ENCODE results near the gene AGMAT. TPM values are rescaled to one million over a fixed set of nuclear protein-coding genes. Genes with fewer than 3 reads are reported as not detected.

The AGMAT gene
- total and polyA plus RNA-seq, 2 of the 4 experiments (the other 2 are of a cell fraction), result 0.18 to 0.26 TPM

GRCh38 chr1:15618077-15618654, 33.3 kb upstream of the AGMAT start:
- H3K9ac ChIP-seq (ENCODE audit: low read depth, low read length), result peak overlapping the region; percentile 84
- no CpG with 5 or more reads among the region's 8 CpGs for WGBS, 2 experiments (ENCODE audit: extremely low coverage in 2 of 2, insufficient read length in 1 of 2)
- peak overlapping the region; percentile 95 for H2BK5ac ChIP-seq (ENCODE audit: low read depth, low read length, poor library complexity, severe bottlenecking)
- dilution Hi-C loops (cut with HindIII; ENCODE audit: low sequenced_read_pairs, unreplicated experiment), result no loop called here
- peak overlapping the region; percentile 31 for H3K14ac ChIP-seq (replicated peaks; ENCODE audit: low read depth, low read length)
- intact Hi-C loops (cut with micrococcal nuclease), result loop anchor here (5.0 kb wide), 2 partner anchors 64 to 84 kb away; partner anchors contain the start of gene PLEKHM2
- H2BK15ac ChIP-seq (ENCODE audit: low read depth, low read length), result 0 out of 3 replicates have a peak overlapping the region, but pooled peaks have one; percentile 12
- H3K4me1 ChIP-seq (ENCODE audit: control insufficient read depth, insufficient read depth, low read length), result peaks cover 9% of the 10 kb centered on the region
- H3K79me1 ChIP-seq (ENCODE audit: low read depth in 1 of 2, low read length in 2 of 2), result peaks cover 11 to 35% of the 10 kb centered on the region in 2 experiments; a peak in 2 of 4 replicates
- H4K8ac ChIP-seq (ENCODE audit: low read depth in 2 of 2, low read length in 2 of 2), result peak overlapping the region; percentile 49 to 68
- H3K56ac ChIP-seq (ENCODE audit: extremely low read depth, insufficient read depth, low read length), result peak overlapping the region; percentile 67
- H3K9me1 ChIP-seq (ENCODE audit: insufficient read depth, low read length), result peaks cover 11% of the 10 kb centered on the region; the same call in 1 of the 2 replicates
- peak overlapping the region; percentile 33; the same call in 1 of the 2 replicates for H2BK20ac ChIP-seq (ENCODE audit: low read depth, low read length)
- H3K23ac ChIP-seq (ENCODE audit: low read depth, low read length), result peak overlapping the region; percentile 90
- H3K4me2 ChIP-seq (ENCODE audit: low read depth, low read length), result peak overlapping the region; percentile 87
- peak overlapping the region; percentile 97 for H2AK9ac ChIP-seq (replicated peaks; ENCODE audit: low read depth, low read length, poor library complexity)
- H2AFZ ChIP-seq (replicated peaks; ENCODE audit: low read length, poor library complexity), result peak overlapping the region; percentile 98
- no peak for ATAC-seq (ENCODE audit: low read depth)
- in situ Hi-C loops (cut with MboI; ENCODE audit: low sequenced_read_pairs), result no loop called here
- CTCF ChIA-PET, result interaction anchor here (0.6 to 1.3 kb wide), 3 partner anchors 15 to 503 kb away, joined by 3 to 5 read pairs (median 3); no protein-coding TSS in a partner anchor
- H3K9me3 ChIP-seq (ENCODE audit: control insufficient read depth, insufficient read depth, low read length), result no peaks in the 10 kb centered on the region
- H3K27me3 ChIP-seq (ENCODE audit: control insufficient read depth, insufficient read depth, low read length), result no peaks in the 10 kb centered on the region
- H3K4ac ChIP-seq (ENCODE audit: low read depth, low read length), result peak overlapping the region; percentile 68
- peaks cover 22% of the 10 kb centered on the region for H4K20me1 ChIP-seq (ENCODE audit: insufficient read depth, low read length)
- no peaks in the 10 kb centered on the region for H3K36me3 ChIP-seq (ENCODE audit: control insufficient read depth, insufficient read depth, low read length)
- peak overlapping the region; percentile 88 for H3K27ac ChIP-seq (ENCODE audit: insufficient read depth, low read length)
- peak overlapping the region; percentile 2; the same call in 1 of the 2 replicates for H4K5ac ChIP-seq (ENCODE audit: low read depth, low read length)
- H3K18ac ChIP-seq (ENCODE audit: low read depth, low read length), result peak overlapping the region; percentile 75
- DNase-seq, result no peak
- H3K4me3 ChIP-seq (ENCODE audit: insufficient read depth, low read depth, low read length), result peak overlapping the region; percentile 76
- TF ChIP-seq MAZ (IDR thresholded peaks at IDR 0.05; ENCODE audit: borderline replicate concordance, low read depth, low read length), result no peak
- TF ChIP-seq RFX5 (IDR thresholded peaks at IDR 0.05; ENCODE audit: low read depth, low read length), result no peak
- TF ChIP-seq NFE2L2 (IDR thresholded peaks at IDR 0.05; ENCODE audit: low read depth, low read length), result no peak
- TF ChIP-seq USF2 (IDR thresholded peaks at IDR 0.05; ENCODE audit: low read depth, low read length), result no peak
- TF ChIP-seq MAFK (IDR thresholded peaks at IDR 0.05; ENCODE audit: low read depth, low read length), result no peak
- no peak for TF ChIP-seq CHD1 (IDR thresholded peaks at IDR 0.05; ENCODE audit: low read depth, low read length)
- TF ChIP-seq MXI1 (IDR thresholded peaks at IDR 0.05; ENCODE audit: borderline replicate concordance, low read depth, low read length), result no peak
- TF ChIP-seq RCOR1 (IDR thresholded peaks at IDR 0.05; ENCODE audit: insufficient replicate concordance, low read length), result no peak
- TF ChIP-seq POLR2A (IDR thresholded peaks at IDR 0.05; ENCODE audit: low read depth, low read length), result no peak
- no peak for TF ChIP-seq ELK1 (IDR thresholded peaks at IDR 0.05; ENCODE audit: borderline replicate concordance, low read depth, low read length)
- TF ChIP-seq BHLHE40 (IDR thresholded peaks at IDR 0.05; ENCODE audit: low read depth, low read length), result no peak
- TF ChIP-seq FOS (IDR thresholded peaks at IDR 0.05; ENCODE audit: low read depth, low read length), result no peak
- TF ChIP-seq CEBPB (IDR thresholded peaks at IDR 0.05; ENCODE audit: low read depth, low read length), result no peak
- TF ChIP-seq RAD21 (IDR thresholded peaks at IDR 0.05; ENCODE audit: low read length), result no peak
- H2BK120ac ChIP-seq (ENCODE audit: low read depth, low read length), result peak overlapping the region; percentile 39; the same call in 1 of the 2 replicates
- POLR2A ChIA-PET (ENCODE audit: unreplicated experiment), result no interaction called here
- TSS peak; percentile 51 for BruUV-seq (replicated peaks)
- peak overlapping the region; percentile 66 for H4K91ac ChIP-seq (ENCODE audit: insufficient read depth, low read depth, low read length)
- H2AK5ac ChIP-seq (ENCODE audit: low read depth, low read length), result peak overlapping the region; percentile 86

Measured in IMR-90 (cell line).